KG1 (cell line): ENCODE results near the gene LFNG.

Experiments
- DNase-seq: peaks from one replicate; lab custom pipeline; 2025; lab: John Stamatoyannopoulos, UW

The LFNG gene

GRCh38 chr7:2519119-2519930 is at the start of gene LFNG:
LFNG (plus strand) TSS chr7:2519774; CDS start chr7:2519862, 88 bp downstream.
- peak; percentile 89 for DNase-seq

GRCh38 chr7:2470204-2471021 is 49.2 kb upstream of the LFNG start:
- DNase-seq, result no peak

GRCh38 chr7:2471022-2471329 is 48.6 kb upstream of the LFNG start:
- no peak for DNase-seq

- DNase-seq, result no peak
These were observed 48.2 kb upstream of the LFNG start for GRCh38 chr7:2471396-2471795.

GRCh38 chr7:2472739-2473138 is 46.8 kb upstream of the LFNG start:
- DNase-seq, result no peak

GRCh38 chr7:2473496-2474180 is 45.9 kb upstream of the LFNG start:
- DNase-seq, result no peak

- DNase-seq, result no peak
These were observed 45.4 kb upstream of the LFNG start for GRCh38 chr7:2474224-2474623.

- DNase-seq, result no peak
These were observed 44.5 kb upstream of the LFNG start for GRCh38 chr7:2474813-2475677.

- DNase-seq, result no peak
These were observed 43.9 kb upstream of the LFNG start for GRCh38 chr7:2475678-2476015.

GRCh38 chr7:2476298-2476697 is 43.3 kb upstream of the LFNG start, which contains the start of gene GRIFIN:
GRIFIN (minus strand) TSS chr7:2476398; CDS start chr7:2476383, 15 bp downstream.
- DNase-seq, result no peak

GRCh38 chr7:2476776-2477446 is 42.7 kb upstream of the LFNG start:
- DNase-seq, result no peak

GRCh38 chr7:2477447-2478398 is 41.9 kb upstream of the LFNG start:
- DNase-seq, result peak; percentile 64

- DNase-seq, result no peak
These were observed 41.2 kb upstream of the LFNG start for GRCh38 chr7:2478399-2478785.

GRCh38 chr7:2478800-2479199 is 40.8 kb upstream of the LFNG start:
- no peak for DNase-seq

GRCh38 chr7:2479276-2480069 is 40.1 kb upstream of the LFNG start:
- DNase-seq, result no peak

GRCh38 chr7:2480070-2480408 is 39.5 kb upstream of the LFNG start:
- DNase-seq, result no peak

GRCh38 chr7:2481195-2481594 is 38.4 kb upstream of the LFNG start:
- DNase-seq, result no peak

- no peak for DNase-seq
These were observed 36.7 kb upstream of the LFNG start for GRCh38 chr7:2482725-2483451.

GRCh38 chr7:2483494-2483893 is 36.1 kb upstream of the LFNG start:
- no peak for DNase-seq
